GM21423 (cell line): ENCODE data around the gene PKD1L1.
"Not testable (repeated sequence)": the region's sequence is repeated elsewhere in the genome, so short reads cannot be mapped to it uniquely, and the experiment has no call there.

ENCODE experiments used
- ATAC-seq: cut with Tn5 transposase; IDR thresholded peaks from one replicate; pipeline ENCODE4 v1.9.1; 2021; ENCODE audit warnings: mild to moderate bottlenecking, moderate library complexity; ENCODE audit not compliant: unreplicated experiment

PKD1L1 gene

GRCh38 chr7:47938574-47939165 lies 9.6 kb downstream of the PKD1L1 start:
- ATAC-seq = no peak

- ATAC-seq = peak; percentile 61
Observed at GRCh38 chr7:47937711-47938573, 10.3 kb downstream of the PKD1L1 start.

- ATAC-seq = peak; percentile 93
Observed at GRCh38 chr7:47937065-47937687, 11.1 kb downstream of the PKD1L1 start.

GRCh38 chr7:47936323-47936722 lies 11.9 kb downstream of the PKD1L1 start:
- no peak for ATAC-seq

- no peak for ATAC-seq
Observed at GRCh38 chr7:47935336-47935735, 12.9 kb downstream of the PKD1L1 start.

GRCh38 chr7:47934831-47935230 lies 13.4 kb downstream of the PKD1L1 start:
- ATAC-seq = no peak

- no peak for ATAC-seq
Observed at GRCh38 chr7:47933215-47933614, 15.1 kb downstream of the PKD1L1 start.

GRCh38 chr7:47932466-47933037 lies 15.7 kb downstream of the PKD1L1 start:
- no peak for ATAC-seq

- ATAC-seq = no peak
Observed at GRCh38 chr7:47932016-47932415, 16.2 kb downstream of the PKD1L1 start.

GRCh38 chr7:47931005-47932004 lies 17.0 kb downstream of the PKD1L1 start:
- no peak for ATAC-seq

- no peak for ATAC-seq
Observed at GRCh38 chr7:47924266-47924665, 24.0 kb downstream of the PKD1L1 start.

- not testable (repeated sequence) for ATAC-seq
Observed at GRCh38 chr7:47923081-47923875, 25.0 kb downstream of the PKD1L1 start.

- not testable (repeated sequence) for ATAC-seq
Observed at GRCh38 chr7:47916514-47916913, 31.8 kb downstream of the PKD1L1 start.

- ATAC-seq = no peak
Observed at GRCh38 chr7:47915616-47915976, 32.7 kb downstream of the PKD1L1 start.

GRCh38 chr7:47914717-47915615 lies 33.3 kb downstream of the PKD1L1 start:
- no peak for ATAC-seq

GRCh38 chr7:47912332-47912731 lies 35.9 kb downstream of the PKD1L1 start:
- no peak for ATAC-seq

GRCh38 chr7:47908720-47909119 lies 39.5 kb downstream of the PKD1L1 start:
- ATAC-seq = no peak

GRCh38 chr7:47907981-47908616 lies 40.2 kb downstream of the PKD1L1 start:
- no peak for ATAC-seq
